ENCODE data around the gene TXNL4A.
"Not testable (repeated sequence)": the region's sequence is repeated elsewhere in the genome, so short reads cannot be mapped to it uniquely, and the experiment has no call there.

TXNL4A gene, protein sequence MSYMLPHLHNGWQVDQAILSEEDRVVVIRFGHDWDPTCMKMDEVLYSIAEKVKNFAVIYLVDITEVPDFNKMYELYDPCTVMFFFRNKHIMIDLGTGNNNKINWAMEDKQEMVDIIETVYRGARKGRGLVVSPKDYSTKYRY

DNA sequence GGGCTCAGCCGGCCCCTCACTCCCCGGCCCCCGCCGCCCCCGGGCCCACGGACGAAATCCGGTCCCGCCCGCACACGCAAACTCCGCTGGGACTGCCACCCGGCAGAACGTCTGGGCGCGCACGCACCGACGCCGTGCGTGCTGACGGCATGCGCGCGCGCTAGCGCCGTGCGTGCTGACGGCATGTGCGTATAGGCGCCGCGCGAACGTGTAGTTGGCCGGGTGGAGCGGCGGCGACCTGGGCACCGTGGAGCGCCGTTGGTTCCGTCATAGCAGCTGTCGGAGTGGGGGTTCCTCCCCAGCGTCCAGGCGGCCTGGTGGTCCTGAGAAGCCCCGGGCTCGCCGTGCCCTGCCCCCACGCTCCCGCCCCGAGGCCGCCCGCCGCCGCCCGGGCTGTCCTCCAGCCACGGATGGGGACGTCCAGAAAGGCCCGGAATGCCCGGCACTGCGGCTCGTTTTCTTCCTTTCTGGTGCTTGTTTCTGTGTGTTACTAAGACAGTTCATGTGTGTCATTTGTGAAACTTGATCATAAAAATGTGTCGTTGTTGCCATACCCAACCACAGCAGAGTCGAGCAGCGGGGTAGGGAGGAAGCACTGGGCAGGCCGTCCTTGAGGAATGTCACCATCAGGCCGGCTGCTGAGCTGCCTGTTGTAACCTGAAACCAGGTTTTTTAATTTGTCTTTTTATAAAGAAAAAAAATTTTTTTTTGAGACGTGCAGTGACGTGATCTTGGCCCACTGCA, at the start of gene TXNL4A:
TSS of gene TXNL4A (minus strand) at position 113 of the 744 bp plus-strand sequence. CDS start 171 bp downstream, outside the sequence.
- TF ChIP-seq JUND (IDR thresholded peaks at IDR 0.05; ENCODE audit: low read depth): no peak
- in situ Hi-C loops (cut with HindIII; ENCODE audit: low pct_unique_long_range_greater_than_20kb, low sequenced_read_pairs): no loop called here
- DNase-seq (ENCODE audit: low read depth in 1 of 2, low spot score in 1 of 2): peak; percentile 61 to 85

DNA sequence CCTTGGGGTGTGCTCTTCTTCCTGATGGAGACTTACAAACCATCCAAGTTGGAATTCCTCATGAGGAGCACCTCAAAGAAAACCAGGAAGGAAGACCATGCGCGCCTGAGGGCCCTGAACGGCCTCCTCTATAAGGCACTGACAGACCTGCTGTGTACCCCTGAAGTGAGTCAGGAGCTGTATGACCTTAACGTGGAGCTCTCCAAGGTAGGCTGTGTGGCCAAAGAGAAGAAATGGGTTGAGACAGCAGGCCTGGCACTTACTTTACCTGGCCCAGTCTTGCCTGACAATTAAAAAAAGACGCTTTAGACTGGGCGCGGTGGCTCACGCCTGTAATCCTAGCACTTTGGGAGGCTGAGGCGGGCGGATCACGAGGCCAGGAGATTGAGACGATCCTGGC, 48.9 kb upstream of the TXNL4A start:
- TF ChIP-seq JUND (IDR thresholded peaks at IDR 0.05; ENCODE audit: low read depth): no peak
- in situ Hi-C loops (cut with HindIII; ENCODE audit: low pct_unique_long_range_greater_than_20kb, low sequenced_read_pairs): no loop called here
- DNase-seq (ENCODE audit: low read depth in 1 of 2, low spot score in 1 of 2): no peak

DNA sequence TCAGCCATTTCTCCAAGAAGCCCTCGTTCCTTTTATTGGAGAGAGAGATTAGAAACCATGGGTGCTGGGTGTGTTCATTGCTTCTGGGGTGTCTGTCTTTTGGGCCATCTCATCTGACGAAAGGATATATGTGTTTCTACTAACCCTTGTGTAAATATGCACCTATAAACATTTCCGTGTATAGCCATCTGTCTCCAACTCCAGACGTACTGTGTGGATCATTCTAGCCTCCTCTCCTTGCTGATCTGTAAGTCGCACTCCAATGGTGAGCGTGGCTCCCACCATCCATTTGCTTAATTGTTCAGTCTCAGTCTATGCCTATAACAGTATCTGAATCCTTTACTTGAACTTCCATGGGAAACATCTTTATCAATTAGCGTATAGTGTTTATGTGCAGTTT, 47.6 kb upstream of the TXNL4A start:
- no peak for DNase-seq (ENCODE audit: low read depth in 1 of 2, low spot score in 1 of 2)
- no peak for TF ChIP-seq JUND (IDR thresholded peaks at IDR 0.05; ENCODE audit: low read depth)
- in situ Hi-C loops (cut with HindIII; ENCODE audit: low pct_unique_long_range_greater_than_20kb, low sequenced_read_pairs): no loop called here

DNA sequence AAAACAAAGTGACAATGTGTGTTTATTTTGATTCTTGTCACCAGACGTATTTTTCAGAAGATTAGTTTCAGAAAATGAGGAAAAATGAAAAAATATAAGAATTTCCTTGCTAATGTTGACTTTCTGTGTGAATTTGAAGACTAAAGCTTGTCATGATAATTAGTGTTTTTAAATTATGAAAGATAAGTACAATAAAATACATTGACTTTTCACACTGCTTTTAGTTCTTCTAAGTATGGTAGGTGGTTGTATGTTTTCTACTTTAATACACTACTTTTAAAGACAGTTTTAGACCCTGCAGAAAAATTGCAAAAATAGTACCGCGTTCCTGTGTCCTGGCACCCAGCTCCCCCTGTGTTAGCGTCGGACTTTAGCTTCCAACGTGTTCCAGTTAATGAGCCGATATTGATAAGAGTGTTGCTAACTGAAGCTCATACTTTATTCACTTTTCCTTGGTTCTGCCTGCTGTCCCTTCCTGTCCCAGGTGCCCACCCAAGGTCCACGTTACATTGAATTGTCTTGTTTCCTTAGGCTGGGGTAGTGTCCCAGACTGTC, 46.6 kb upstream of the TXNL4A start:
- no peak for TF ChIP-seq JUND (IDR thresholded peaks at IDR 0.05; ENCODE audit: low read depth)
- in situ Hi-C loops (cut with HindIII; ENCODE audit: low pct_unique_long_range_greater_than_20kb, low sequenced_read_pairs): no loop called here

DNA sequence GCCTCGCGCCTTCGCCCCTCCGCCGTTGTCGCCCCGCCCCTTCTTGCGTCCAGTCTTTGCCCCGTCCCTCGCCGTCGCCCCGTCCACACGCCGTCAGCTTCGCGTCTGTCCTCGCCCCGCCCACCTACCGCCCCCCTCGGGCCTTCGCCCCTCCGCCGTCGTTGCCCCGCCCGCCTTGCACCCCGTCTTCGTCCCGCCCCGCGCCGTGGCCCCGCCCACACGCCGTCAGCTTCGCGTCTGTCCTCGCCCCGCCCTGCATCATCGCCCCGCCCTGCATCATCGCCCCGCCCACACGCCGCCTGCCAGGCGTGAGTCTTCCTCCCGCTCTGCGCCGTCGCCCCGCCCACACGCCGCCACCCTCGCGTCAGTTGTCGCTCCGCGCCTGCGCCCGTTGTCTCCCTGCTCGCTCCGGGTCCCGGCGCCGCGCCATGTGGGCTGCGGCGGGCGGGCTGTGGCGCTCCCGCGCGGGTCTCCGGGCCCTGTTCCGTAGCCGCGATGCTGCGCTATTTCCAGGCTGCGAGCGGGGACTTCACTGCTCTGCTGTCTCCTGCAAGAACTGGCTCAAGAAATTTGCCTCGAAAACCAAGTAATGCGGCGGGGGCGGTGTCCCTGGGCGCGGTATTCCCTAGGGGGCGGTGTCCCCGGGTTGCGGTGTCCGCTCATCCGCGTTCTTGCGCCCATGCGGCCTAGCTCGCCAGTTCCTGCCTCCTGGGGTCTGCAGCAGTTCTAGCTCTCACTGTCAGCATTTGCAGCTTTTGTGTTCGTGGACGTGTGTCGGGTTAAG, 45.9 kb upstream of the TXNL4A start, which contains the start of gene RBFA:
TSS of gene RBFA (plus strand) at position 367 of the 784 bp plus-strand sequence. CDS start at position 429, 62 bp downstream.
- no peak for TF ChIP-seq JUND (IDR thresholded peaks at IDR 0.05; ENCODE audit: low read depth)
- DNase-seq (ENCODE audit: low read depth in 1 of 2, low spot score in 1 of 2): peak; percentile 85 to 97
- in situ Hi-C loops (cut with HindIII; ENCODE audit: low pct_unique_long_range_greater_than_20kb, low sequenced_read_pairs): no loop called here

More for the DNA sequence above, 46.6 kb upstream of the TXNL4A start:
- no peak for DNase-seq (ENCODE audit: low read depth in 1 of 2, low spot score in 1 of 2)

DNA sequence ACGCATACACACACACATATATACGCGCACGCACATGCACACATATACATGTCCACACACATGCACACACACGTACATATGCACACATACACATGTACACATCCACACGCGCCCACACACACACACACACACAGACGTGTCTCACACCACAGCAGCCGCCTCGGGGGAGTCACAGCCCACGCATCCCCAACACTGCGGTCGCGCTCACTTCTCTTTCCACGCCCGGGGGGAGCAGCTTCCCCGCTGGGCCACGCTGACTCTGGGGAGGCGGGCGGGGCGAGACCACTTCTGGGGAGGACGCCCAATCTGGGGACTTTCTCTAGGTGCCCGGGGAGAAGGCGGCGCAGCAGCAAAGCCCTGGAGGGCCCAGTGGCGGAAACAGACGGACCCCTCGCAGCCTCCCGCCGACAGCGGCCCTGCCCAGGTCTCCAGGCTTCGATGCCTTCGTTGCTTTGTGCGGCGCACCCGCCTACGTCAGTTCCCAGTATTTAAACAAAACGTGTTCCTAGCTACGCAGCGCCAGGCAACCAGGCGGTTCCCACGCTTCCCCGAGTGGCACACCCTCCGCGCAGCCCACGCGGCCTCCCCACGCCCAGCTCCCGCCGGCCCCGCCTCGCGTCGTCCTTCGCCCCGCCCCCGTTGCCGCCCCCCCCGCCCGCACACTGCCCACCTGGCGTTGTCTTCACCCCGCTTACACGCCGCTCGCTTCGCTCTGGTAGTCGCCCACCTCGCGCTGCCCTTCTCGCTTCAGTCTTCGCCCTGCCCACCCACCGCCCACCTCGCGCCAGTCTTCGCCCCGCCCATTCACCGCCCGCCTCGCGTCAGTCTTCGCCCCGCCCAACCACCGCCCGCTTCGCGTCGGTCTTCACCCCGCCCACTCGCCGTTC, 45.1 kb upstream of the TXNL4A start:
- peak in 1 of 2 experiments; percentile 69 for DNase-seq (ENCODE audit: low read depth in 1 of 2, low spot score in 1 of 2)
- in situ Hi-C loops (cut with HindIII; ENCODE audit: low pct_unique_long_range_greater_than_20kb, low sequenced_read_pairs): no loop called here
- no peak for TF ChIP-seq JUND (IDR thresholded peaks at IDR 0.05; ENCODE audit: low read depth)

DNA sequence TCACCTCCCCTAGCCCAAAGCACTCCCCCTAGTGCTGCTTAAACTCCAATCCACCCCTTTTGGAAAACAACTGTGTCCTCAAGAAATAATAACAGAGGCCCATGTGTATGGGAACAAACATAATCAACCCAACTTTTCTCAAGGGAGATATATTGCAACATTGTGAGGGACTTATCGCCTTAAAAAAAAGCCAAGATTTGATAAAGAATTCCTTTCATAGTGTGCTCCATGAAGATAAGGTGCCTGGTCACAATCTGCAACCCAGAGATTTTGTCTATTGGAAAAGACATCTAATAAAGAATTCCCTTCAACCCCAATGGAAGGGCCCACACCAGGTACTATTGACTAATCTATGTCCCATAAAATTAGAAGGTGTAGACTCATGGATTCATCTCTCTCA, 41.3 kb upstream of the TXNL4A start:
- no peak for DNase-seq (ENCODE audit: low read depth in 1 of 2, low spot score in 1 of 2)
- TF ChIP-seq JUND (IDR thresholded peaks at IDR 0.05; ENCODE audit: low read depth): no peak
- in situ Hi-C loops (cut with HindIII; ENCODE audit: low pct_unique_long_range_greater_than_20kb, low sequenced_read_pairs): no loop called here

DNA sequence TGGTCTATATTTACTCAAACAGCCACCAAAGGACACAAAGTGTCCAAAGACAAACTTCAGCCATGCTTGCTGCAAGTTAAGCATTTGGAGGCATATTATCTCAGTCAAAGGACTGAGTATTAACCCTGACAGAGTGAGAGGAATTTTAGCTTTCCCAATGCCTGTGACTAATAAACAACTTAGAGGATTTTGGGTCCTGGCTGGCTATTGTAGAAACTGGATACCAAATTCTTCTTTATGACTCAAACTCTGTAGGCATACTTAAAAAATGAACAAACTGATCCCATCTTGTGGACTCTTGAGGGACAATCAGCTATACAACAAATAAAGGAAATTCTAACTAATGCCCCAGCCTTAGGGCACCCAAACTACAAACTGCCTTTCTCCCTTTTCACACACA, 39.4 kb upstream of the TXNL4A start:
- DNase-seq (ENCODE audit: low read depth in 1 of 2, low spot score in 1 of 2); in situ Hi-C loops (cut with HindIII; ENCODE audit: low pct_unique_long_range_greater_than_20kb, low sequenced_read_pairs): not testable (repeated sequence)

DNA sequence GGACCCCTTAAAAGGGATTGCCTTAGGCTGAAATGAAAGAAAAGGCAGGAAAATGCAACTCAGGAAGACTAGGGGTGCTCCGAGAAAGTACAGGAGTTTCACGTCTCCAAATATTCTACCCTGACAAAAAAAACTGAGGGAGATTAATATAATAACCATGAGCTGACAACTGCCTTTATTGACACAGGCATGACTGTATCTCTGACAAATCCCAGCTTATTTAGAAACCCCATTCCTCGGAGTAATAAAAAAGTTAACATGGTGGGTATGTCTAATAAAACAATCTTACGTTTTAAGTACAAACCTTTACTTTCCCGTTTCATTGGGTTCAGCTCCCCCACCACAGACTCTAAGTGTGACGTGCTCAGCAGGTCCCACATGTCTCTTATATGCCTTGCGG, 38.0 kb upstream of the TXNL4A start:
- TF ChIP-seq JUND (IDR thresholded peaks at IDR 0.05; ENCODE audit: low read depth): no peak
- in situ Hi-C loops (cut with HindIII; ENCODE audit: low pct_unique_long_range_greater_than_20kb, low sequenced_read_pairs): no loop called here
- no peak for DNase-seq (ENCODE audit: low read depth in 1 of 2, low spot score in 1 of 2)

DNA sequence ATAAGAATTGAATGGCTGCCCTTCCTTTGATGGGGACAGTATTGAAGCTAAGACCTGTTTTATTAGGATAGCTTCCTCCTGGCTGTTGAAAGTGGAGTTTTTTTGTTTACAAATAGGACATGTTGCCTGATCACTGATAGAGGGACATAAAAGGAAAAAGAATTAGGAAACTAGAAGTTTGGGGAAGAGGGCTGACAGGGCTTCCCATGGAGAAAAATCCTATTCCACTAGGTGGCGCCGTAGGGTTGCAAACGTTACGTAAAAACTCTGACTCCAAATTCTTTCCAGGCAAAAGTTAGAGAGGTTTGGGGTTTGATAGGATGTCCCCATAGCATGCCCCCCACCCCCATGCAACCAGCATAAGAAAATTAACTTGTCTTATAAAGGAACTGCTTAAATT, 34.8 kb upstream of the TXNL4A start:
- DNase-seq (ENCODE audit: low read depth in 1 of 2, low spot score in 1 of 2): peak in 1 of 2 experiments; percentile 20
- TF ChIP-seq JUND (IDR thresholded peaks at IDR 0.05; ENCODE audit: low read depth): no peak
- in situ Hi-C loops (cut with HindIII; ENCODE audit: low pct_unique_long_range_greater_than_20kb, low sequenced_read_pairs): no loop called here

DNA sequence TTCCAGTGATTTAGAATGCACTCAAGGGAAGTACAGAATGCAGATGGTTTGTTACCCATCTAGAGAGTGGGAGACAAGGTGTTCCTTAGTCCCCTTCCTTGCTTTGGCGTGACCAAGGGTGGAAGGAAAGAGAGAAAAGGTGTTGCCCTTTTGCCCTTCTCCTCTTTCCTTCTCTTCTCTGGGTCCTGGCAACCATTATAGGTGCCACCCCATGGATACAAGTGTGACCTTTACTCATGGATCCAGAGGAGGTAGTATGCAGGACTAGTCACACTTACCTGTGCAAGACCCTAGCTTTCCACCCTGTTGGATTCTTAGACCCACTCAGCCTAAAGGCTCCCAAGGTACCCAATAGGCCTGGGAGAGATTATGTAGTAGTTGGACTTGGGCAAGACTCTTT, 34.2 kb upstream of the TXNL4A start:
- DNase-seq (ENCODE audit: low read depth in 1 of 2, low spot score in 1 of 2): peak in 1 of 2 experiments; percentile 40
- in situ Hi-C loops (cut with HindIII; ENCODE audit: low pct_unique_long_range_greater_than_20kb, low sequenced_read_pairs): no loop called here
- no peak for TF ChIP-seq JUND (IDR thresholded peaks at IDR 0.05; ENCODE audit: low read depth)

DNA sequence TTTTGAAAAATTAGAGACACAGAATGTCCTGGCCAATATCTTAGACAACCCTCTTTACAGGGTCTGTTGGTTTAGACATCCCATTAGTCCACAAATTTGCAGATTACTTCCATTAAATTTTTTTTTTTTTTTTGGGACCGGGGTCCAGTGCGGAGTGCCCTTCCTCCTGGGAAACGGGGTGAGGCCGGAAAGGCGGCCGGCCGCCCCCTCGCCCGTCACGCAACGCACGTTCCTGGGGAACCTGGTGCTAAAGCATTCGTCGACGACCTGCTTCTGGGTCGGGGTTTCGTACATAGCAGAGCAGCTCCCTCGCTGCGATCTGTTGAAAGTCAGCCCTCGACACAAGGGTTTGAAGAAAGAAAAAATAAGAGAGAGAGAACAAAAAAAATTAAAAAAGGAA, 24.4 kb upstream of the TXNL4A start:
- no peak for DNase-seq (ENCODE audit: low read depth in 1 of 2, low spot score in 1 of 2)
- in situ Hi-C loops (cut with HindIII; ENCODE audit: low pct_unique_long_range_greater_than_20kb, low sequenced_read_pairs): no loop called here
- TF ChIP-seq JUND (IDR thresholded peaks at IDR 0.05; ENCODE audit: low read depth): no peak

DNA sequence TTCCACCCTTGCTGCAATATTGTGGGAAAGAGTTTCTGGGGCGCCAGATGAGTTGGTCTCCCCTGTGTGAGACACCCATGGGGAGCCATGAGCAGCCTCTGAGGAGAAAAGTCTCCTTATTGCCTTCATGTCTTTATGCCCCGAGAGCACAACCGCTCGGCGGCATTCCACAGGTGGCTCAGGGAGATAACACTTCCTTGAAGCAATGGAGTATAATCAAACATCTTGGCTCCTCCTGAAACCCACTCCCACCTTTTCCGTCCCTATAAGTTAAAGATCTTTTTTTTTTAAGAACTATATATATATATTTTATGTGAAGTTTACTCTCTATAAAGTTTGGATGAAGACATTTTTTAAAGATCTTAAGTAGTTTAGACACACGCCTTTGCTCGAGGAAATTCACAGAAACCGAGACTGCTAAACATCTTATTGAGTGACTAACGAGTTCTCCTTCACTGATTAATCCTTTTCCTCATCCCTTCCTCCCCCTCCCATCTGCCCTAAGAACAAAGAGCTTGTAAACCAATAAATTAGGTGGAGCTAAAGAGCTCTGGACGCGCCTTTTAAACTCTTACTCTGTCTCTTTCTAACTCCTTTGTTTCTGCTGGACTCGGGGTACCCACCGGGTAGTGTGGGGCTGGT, 23.3 kb upstream of the TXNL4A start:
- DNase-seq (ENCODE audit: low read depth in 1 of 2, low spot score in 1 of 2); in situ Hi-C loops (cut with HindIII; ENCODE audit: low pct_unique_long_range_greater_than_20kb, low sequenced_read_pairs): not testable (repeated sequence)
